ENCODE data around the gene ERC1. TPM values are rescaled to one million over a fixed set of nuclear protein-coding genes. Genes with fewer than 3 reads are reported as not detected.
"Not testable (repeated sequence)": the region's sequence is repeated elsewhere in the genome, so short reads cannot be mapped to it uniquely, and the experiment has no call there.

The ERC1 gene
- total RNA-seq, 1 experiment from 2014 or later, result 55.1 TPM

- no peak for DNase-seq (ENCODE audit: unreplicated experiment)
- H3K27me3 Mint-ChIP-seq (ENCODE audit: insufficient read depth, unreplicated experiment), result no peaks in the 10 kb centered on the region
- ChIA-PET POLR2A (no interaction called here), CTCF (interaction anchor here (0.5 kb wide), 1 partner anchor 234 kb away, joined by 3 read pairs; no protein-coding TSS in a partner anchor)
- H3K36me3 Mint-ChIP-seq (ENCODE audit: insufficient read depth, unreplicated experiment), result peaks cover 36% of the 10 kb centered on the region
- BruUV-seq (replicated peaks), result no TSS peak
- no peak overlapping the region for H3K27ac Mint-ChIP-seq (ENCODE audit: low read depth, unreplicated experiment)
- intact Hi-C loops (cut with micrococcal nuclease), result no loop called here
- peaks cover 9% of the 10 kb centered on the region for H3K9me3 Mint-ChIP-seq (ENCODE audit: unreplicated experiment)
- TF ChIP-seq, protein P1, sequence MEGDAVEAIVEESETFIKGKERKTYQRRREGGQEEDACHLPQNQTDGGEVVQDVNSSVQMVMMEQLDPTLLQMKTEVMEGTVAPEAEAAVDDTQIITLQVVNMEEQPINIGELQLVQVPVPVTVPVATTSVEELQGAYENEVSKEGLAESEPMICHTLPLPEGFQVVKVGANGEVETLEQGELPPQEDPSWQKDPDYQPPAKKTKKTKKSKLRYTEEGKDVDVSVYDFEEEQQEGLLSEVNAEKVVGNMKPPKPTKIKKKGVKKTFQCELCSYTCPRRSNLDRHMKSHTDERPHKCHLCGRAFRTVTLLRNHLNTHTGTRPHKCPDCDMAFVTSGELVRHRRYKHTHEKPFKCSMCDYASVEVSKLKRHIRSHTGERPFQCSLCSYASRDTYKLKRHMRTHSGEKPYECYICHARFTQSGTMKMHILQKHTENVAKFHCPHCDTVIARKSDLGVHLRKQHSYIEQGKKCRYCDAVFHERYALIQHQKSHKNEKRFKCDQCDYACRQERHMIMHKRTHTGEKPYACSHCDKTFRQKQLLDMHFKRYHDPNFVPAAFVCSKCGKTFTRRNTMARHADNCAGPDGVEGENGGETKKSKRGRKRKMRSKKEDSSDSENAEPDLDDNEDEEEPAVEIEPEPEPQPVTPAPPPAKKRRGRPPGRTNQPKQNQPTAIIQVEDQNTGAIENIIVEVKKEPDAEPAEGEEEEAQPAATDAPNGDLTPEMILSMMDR (IDR thresholded peaks at IDR 0.05; ENCODE audit: unreplicated experiment), result no peak
- H3K4me1 Mint-ChIP-seq (ENCODE audit: insufficient read depth, unreplicated experiment), result no peaks in the 10 kb centered on the region
- H3K4me3 Mint-ChIP-seq (ENCODE audit: unreplicated experiment), result no peak overlapping the region
Measured at GRCh38 chr12:1311145-1311544, 320.1 kb downstream of the ERC1 start.

DNA sequence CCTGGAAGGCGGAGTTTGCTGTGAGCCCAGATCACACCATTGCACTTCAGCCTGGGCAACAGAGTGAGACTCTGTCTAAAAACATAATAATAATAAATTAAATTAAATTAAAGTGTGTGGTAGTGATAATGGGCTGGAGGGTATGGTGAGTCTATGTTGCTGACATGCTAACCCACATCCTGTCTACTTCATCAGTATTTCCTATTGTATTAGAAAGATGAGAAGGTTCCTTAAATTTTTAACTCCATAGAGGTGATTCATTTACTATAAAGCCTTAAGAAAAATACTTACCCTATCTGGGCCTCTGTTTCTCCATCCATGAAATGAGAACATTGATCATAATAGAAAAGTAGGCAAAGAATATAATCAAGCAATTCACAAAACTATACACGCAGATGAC lies 322.9 kb downstream of the ERC1 start:
- no peaks in the 10 kb centered on the region for H3K27me3 Mint-ChIP-seq (ENCODE audit: insufficient read depth, unreplicated experiment)
- CTCF ChIA-PET, result no interaction called here
- no peak overlapping the region for H3K27ac Mint-ChIP-seq (ENCODE audit: low read depth, unreplicated experiment)
- H3K36me3 Mint-ChIP-seq (ENCODE audit: insufficient read depth, unreplicated experiment), result peaks cover 40% of the 10 kb centered on the region
- TF ChIP-seq, protein P1 (IDR thresholded peaks at IDR 0.05; ENCODE audit: unreplicated experiment), result no peak
- peaks cover 9% of the 10 kb centered on the region for H3K9me3 Mint-ChIP-seq (ENCODE audit: unreplicated experiment)
- no peak overlapping the region for H3K4me3 Mint-ChIP-seq (ENCODE audit: unreplicated experiment)
- intact Hi-C loops (cut with micrococcal nuclease), result no loop called here
- POLR2A ChIA-PET, result no interaction called here
- no TSS peak for BruUV-seq (replicated peaks)
- DNase-seq (ENCODE audit: unreplicated experiment), result no peak
- H3K4me1 Mint-ChIP-seq (ENCODE audit: insufficient read depth, unreplicated experiment), result peaks cover 3% of the 10 kb centered on the region

DNA sequence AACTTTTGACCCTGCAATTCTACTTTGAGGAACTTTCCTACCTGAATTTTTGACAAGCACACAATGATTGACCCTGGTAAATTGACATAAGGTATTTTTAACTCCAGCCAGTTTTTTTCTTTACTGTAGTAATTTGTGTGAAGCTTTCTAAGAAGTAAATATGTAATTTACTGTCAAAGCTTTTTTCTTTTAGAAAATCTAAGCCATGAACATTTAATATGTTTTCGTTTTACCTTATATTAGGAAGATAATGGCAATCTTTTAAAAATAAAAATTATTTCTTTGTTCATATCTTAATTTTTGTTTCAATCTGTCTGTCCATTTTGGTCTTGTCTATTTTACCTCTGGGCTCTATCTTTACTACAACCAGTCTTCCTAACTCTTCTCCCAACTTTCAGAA lies 323.5 kb downstream of the ERC1 start:
- BruUV-seq (replicated peaks), result no TSS peak
- H3K36me3 Mint-ChIP-seq (ENCODE audit: insufficient read depth, unreplicated experiment), result peaks cover 39% of the 10 kb centered on the region
- no peak overlapping the region for H3K27ac Mint-ChIP-seq (ENCODE audit: low read depth, unreplicated experiment)
- H3K4me1 Mint-ChIP-seq (ENCODE audit: insufficient read depth, unreplicated experiment), result peaks cover 9% of the 10 kb centered on the region
- no peak overlapping the region for H3K4me3 Mint-ChIP-seq (ENCODE audit: unreplicated experiment)
- ChIA-PET CTCF (no interaction called here), POLR2A (no interaction called here)
- peaks cover 9% of the 10 kb centered on the region for H3K9me3 Mint-ChIP-seq (ENCODE audit: unreplicated experiment)
- intact Hi-C loops (cut with micrococcal nuclease), result no loop called here
- TF ChIP-seq, protein P1 (IDR thresholded peaks at IDR 0.05; ENCODE audit: unreplicated experiment), result no peak
- DNase-seq (ENCODE audit: unreplicated experiment), result no peak
- H3K27me3 Mint-ChIP-seq (ENCODE audit: insufficient read depth, unreplicated experiment), result no peaks in the 10 kb centered on the region

DNA sequence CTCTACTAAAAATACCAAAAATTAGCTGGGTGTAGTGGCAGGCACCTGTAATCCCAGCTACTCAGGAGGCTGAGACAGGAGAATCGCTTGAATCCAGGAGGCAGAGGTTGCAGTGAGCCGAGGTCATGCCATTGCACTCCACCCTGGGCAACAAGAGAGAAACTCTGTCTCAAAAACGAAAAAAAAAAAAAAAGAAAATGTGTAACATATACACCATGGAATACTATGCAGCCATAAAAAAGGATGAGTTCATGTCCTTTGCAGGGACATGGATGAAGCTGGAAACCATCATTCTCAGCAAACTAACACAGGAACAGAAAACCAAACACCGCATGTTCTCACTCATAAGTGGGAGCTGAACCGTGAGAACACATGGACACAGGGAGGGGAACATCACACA lies 326.0 kb downstream of the ERC1 start:
- intact Hi-C loops (cut with micrococcal nuclease); H3K27ac Mint-ChIP-seq (ENCODE audit: low read depth, unreplicated experiment); H3K4me1 Mint-ChIP-seq (ENCODE audit: insufficient read depth, unreplicated experiment); H3K27me3 Mint-ChIP-seq (ENCODE audit: insufficient read depth, unreplicated experiment); CTCF ChIA-PET; DNase-seq (ENCODE audit: unreplicated experiment); H3K9me3 Mint-ChIP-seq (ENCODE audit: unreplicated experiment); BruUV-seq (replicated peaks); H3K4me3 Mint-ChIP-seq (ENCODE audit: unreplicated experiment): not testable (repeated sequence)
- H3K36me3 Mint-ChIP-seq (ENCODE audit: insufficient read depth, unreplicated experiment), result peaks cover 33% of the 10 kb centered on the region
- POLR2A ChIA-PET, result interaction anchor here (1.0 kb wide), 1 partner anchor 50 kb away, joined by 3 read pairs; no protein-coding TSS in a partner anchor
